ENCODE measurements around the gene STC2. TPM values are rescaled to one million over a fixed set of nuclear protein-coding genes. Genes with fewer than 3 reads are reported as not detected.
"Not testable (repeated sequence)": the region's sequence is repeated elsewhere in the genome, so short reads cannot be mapped to it uniquely, and the experiment has no call there.

STC2 gene
- total RNA-seq, 1 donor from 2014 or later, result 27.7 TPM

DNA sequence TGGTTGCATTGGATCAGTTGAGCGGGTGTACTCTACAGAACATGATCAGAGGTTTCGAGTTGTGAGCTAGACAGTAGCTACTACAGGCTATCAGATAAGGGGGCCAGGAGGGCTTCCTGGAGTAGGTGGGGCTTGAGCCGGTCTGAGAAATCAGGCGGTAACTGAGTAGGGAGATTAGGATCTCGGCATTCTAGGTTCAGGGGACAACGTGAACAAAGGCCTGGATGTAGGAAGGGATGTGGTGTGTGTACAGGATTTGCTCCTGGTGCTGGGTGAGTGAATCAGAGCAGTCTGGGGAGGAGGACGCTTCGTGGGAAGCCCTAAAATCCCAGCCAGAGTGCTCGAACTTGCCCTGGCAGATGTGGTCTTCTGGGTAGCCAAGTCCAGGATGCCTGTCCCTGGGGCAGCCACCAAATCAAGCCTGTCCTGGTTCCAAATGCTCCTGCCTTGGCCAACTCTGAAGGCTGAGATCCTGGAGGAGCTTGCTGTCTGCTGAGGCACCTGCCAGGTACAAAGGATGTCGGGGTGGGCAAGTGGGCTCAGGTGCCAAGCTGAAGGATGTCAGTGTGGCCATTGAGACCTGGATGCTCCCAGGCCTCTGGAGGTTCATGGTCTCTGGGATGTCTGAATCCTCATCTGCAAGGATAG lies 33.4 kb downstream of the STC2 start:
- peaks cover 29% of the 10 kb centered on the region for H3K27me3 Mint-ChIP-seq (ENCODE audit: insufficient read depth)
- peaks cover 1% of the 10 kb centered on the region for H3K36me3 Mint-ChIP-seq (ENCODE audit: low read depth)
- DNase-seq (ENCODE audit: low spot score), result no peak
- H3K27ac Mint-ChIP-seq, result no peak overlapping the region
- no peaks in the 10 kb centered on the region for H3K9me3 Mint-ChIP-seq
- no peak overlapping the region for H3K4me3 Mint-ChIP-seq
- intact Hi-C loops (cut with micrococcal nuclease), result loop anchor here (1.0 kb wide), 3 partner anchors 38 to 679 kb away; no protein-coding TSS in a partner anchor
- H3K4me1 Mint-ChIP-seq (ENCODE audit: low read depth), result peaks cover 15% of the 10 kb centered on the region

DNA sequence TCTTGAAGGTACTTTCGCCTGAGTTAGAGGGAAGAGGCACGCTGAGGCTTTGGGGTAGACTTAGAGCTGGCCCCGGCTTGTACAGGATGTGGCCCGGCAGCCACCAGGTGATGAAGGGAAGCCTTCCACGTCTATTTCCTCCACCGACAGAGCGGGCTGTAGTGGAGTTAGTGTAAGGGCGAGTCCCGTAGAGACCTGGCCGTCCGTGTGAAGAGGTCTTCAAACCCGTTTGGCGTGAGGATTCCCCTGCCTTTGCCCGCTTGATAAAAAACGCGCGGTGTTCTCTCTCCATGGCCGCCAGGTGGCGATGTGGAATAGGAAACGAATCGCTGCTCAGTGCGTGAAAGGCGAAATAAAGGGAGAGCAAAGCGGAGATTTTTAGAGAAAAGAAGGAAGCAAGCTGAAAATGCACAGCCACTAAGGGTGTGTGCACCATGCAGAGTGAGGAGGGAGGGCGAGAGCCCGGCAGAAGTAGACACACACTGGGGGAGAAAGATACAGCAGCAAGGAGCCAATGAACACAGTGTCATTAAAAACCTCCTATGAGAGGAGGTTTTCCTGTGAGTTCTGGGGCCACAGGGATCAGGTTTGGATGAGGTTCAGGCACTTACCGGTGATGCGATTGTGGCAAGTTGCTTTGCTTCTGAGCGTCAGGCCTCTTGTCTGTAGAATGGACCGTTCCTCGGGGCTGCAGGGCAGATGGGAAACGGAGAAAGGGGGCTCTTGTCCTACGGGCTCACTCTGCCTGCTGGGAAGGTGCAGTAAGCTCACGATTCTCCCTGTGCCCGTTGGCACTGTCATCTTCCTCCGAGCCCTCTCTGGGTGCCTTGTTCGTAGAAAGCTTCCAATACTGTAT lies 34.2 kb downstream of the STC2 start:
- Mint-ChIP-seq H3K4me3 (peak overlapping the region; percentile 46), H3K27ac (no peak overlapping the region), H3K27me3 (ENCODE audit: insufficient read depth) (peaks cover 34% of the 10 kb centered on the region), H3K36me3 (ENCODE audit: low read depth) (peaks cover 1% of the 10 kb centered on the region), H3K9me3 (no peaks in the 10 kb centered on the region), H3K4me1 (ENCODE audit: low read depth) (peaks cover 15% of the 10 kb centered on the region)
- peak; percentile 64 for DNase-seq (ENCODE audit: low spot score)
- intact Hi-C loops (cut with micrococcal nuclease), result loop anchor here (1.0 kb wide), 3 partner anchors 38 to 679 kb away; no protein-coding TSS in a partner anchor

DNA sequence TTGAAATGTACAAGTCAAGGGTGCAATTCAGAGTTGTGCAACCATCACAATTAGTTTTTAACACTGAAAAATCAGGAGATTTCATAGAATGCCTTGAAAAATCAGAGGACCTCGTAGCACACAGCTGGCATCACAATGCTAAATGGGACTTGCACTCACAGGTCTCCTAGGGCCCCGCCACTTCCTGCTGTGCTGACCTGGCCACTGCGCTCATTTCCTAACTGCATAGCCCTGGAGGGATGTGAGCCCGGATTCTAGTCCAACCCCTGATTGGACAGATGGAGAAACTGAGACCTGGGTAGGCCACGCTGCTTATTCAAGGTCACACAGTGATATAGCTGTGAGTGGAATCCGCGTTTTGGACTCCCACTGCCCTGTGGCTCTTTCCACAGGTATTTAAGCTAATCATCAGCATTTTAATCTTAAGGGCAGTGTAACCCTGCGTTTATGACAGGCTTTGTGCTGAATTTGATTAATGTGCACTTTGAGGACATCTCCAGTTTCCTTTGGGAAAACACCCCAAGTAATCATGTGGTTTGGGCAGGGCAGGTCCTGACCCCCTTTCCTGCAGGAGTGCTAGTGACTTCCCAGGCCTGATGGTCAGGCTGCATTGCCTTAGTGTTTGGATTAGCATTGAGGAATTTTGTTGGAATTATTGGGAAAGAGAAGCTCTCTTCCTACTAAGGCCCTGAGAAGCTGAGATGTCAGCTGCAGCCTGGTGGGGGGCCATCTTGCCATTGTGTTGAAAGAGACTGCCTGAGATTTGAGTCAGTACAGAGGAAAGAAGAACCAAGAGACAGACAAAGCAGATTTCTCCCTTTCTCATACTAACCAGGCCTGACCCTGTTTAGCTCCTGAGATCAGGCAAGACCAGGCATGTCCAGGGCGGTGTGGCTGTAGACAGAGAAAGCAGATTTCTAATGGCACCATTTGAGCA lies 36.2 kb downstream of the STC2 start:
- DNase-seq (ENCODE audit: low spot score), result no peak
- Mint-ChIP-seq H3K27ac (no peak overlapping the region), H3K9me3 (no peaks in the 10 kb centered on the region), H3K27me3 (ENCODE audit: insufficient read depth) (peaks cover 47% of the 10 kb centered on the region), H3K4me3 (no peak overlapping the region), H3K4me1 (ENCODE audit: low read depth) (peaks cover 15% of the 10 kb centered on the region), H3K36me3 (ENCODE audit: low read depth) (peaks cover 1% of the 10 kb centered on the region)
- intact Hi-C loops (cut with micrococcal nuclease), result no loop called here

DNA sequence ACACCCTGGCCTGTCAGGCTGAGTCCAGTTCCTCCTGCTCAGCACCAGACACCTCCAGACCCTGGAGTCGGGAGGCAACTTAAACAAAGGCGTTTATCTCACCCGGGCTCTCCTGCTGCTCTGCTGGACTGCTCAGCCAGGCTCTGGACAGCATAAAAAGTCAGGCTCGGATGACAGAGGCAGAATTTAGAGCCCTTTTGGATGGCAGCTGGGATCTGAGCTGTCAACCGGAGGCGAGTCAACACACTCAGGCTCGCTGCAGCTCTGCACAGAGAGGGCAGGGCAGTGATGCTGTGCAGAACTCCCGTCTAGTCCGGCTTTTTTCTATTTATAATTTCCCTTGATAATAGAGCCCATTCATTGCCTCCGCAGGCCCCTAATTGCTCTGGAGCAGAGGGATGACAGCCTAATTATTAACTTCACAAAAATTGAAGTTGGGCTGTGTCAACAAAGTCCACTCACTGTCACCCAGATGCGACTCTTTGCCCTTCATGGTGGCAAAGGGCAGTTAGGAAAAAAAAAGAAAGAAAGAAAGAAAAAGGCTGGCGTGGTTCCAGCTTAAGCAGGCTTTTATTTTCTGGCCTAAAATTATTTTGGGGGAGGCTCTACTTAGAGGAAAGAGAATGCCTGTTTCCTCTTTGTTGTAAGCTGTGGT lies 37.6 kb downstream of the STC2 start:
- peaks cover 15% of the 10 kb centered on the region for H3K4me1 Mint-ChIP-seq (ENCODE audit: low read depth)
- H3K27ac Mint-ChIP-seq, result no peak overlapping the region
- H3K36me3 Mint-ChIP-seq (ENCODE audit: low read depth), result peaks cover 1% of the 10 kb centered on the region
- no peak overlapping the region for H3K4me3 Mint-ChIP-seq
- H3K9me3 Mint-ChIP-seq, result no peaks in the 10 kb centered on the region
- DNase-seq (ENCODE audit: low spot score), result no peak
- intact Hi-C loops (cut with micrococcal nuclease), result no loop called here
- peaks cover 41% of the 10 kb centered on the region for H3K27me3 Mint-ChIP-seq (ENCODE audit: insufficient read depth)

DNA sequence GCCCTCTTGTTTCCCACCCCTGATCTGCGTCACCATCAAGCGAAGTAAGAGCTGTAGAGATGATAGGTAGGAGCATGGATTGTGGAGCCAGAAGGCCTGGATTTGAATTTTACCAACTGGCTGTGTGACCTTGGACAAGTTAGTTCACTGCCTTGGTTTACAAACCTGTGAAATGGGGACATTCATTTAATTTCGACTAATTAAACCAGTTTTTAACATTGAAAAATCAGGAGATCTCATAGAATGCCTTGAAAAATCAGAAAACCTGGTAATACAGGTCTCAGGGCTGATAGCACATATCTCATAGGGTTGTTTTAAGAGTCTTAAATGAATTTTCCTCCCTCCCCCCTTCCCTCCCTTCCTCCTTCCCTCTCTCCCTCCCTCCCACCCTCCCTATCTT lies 38.8 kb downstream of the STC2 start:
- H3K4me1 Mint-ChIP-seq (ENCODE audit: low read depth), result peaks cover 9% of the 10 kb centered on the region
- peaks cover 1% of the 10 kb centered on the region for H3K36me3 Mint-ChIP-seq (ENCODE audit: low read depth)
- no peak for DNase-seq (ENCODE audit: low spot score)
- H3K27ac Mint-ChIP-seq, result no peak overlapping the region
- peaks cover 39% of the 10 kb centered on the region for H3K27me3 Mint-ChIP-seq (ENCODE audit: insufficient read depth)
- peaks cover 4% of the 10 kb centered on the region for H3K9me3 Mint-ChIP-seq
- intact Hi-C loops (cut with micrococcal nuclease), result no loop called here
- H3K4me3 Mint-ChIP-seq, result no peak overlapping the region

DNA sequence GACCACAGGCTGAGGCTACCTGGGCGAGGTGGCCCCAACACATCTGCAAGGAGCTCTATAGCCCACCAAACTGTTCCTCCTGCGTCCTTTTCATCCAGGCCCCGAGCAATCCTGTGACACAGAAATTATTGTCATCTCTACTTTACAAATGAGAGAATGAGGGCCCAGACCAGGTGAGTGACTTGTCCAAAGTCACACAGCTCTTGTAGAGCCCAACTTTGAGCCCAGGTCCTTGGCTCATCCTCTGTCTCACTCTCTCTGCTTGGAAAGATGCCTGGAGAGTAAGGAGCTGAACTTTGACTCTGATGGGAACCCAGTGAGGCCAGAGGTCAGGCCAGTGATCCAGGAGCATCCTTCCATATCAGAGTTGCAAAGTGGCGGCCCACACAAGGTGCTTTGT lies 39.6 kb downstream of the STC2 start:
- Mint-ChIP-seq H3K27me3 (ENCODE audit: insufficient read depth) (peaks cover 43% of the 10 kb centered on the region), H3K4me1 (ENCODE audit: low read depth) (peaks cover 2% of the 10 kb centered on the region), H3K36me3 (ENCODE audit: low read depth) (no peaks in the 10 kb centered on the region), H3K4me3 (no peak overlapping the region), H3K9me3 (peaks cover 7% of the 10 kb centered on the region), H3K27ac (no peak overlapping the region)
- no peak for DNase-seq (ENCODE audit: low spot score)
- intact Hi-C loops (cut with micrococcal nuclease), result no loop called here

DNA sequence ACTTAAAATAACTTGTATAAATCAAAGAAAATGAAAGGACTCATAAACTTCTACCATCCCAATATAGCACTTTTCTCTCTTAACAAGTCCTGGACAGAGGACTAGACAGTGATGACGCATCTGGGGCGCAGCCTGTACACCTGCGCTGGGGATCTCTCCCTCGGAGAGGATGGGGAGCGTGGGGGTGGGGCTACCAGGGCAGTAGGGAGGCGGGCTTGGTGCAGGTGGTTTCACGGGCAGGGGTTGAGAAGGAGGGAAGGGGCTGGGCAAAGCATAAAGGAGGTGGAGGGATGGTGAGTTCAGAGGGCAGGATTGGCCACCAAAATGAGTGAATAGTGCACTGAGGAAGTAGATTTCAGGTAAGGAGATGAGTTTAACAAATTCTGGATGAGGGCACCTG lies 41.1 kb downstream of the STC2 start:
- Mint-ChIP-seq H3K9me3 (peaks cover 7% of the 10 kb centered on the region), H3K36me3 (ENCODE audit: low read depth) (no peaks in the 10 kb centered on the region), H3K27me3 (ENCODE audit: insufficient read depth) (peaks cover 56% of the 10 kb centered on the region), H3K4me1 (ENCODE audit: low read depth) (no peaks in the 10 kb centered on the region), H3K4me3 (no peak overlapping the region), H3K27ac (no peak overlapping the region)
- intact Hi-C loops (cut with micrococcal nuclease), result no loop called here
- no peak for DNase-seq (ENCODE audit: low spot score)

DNA sequence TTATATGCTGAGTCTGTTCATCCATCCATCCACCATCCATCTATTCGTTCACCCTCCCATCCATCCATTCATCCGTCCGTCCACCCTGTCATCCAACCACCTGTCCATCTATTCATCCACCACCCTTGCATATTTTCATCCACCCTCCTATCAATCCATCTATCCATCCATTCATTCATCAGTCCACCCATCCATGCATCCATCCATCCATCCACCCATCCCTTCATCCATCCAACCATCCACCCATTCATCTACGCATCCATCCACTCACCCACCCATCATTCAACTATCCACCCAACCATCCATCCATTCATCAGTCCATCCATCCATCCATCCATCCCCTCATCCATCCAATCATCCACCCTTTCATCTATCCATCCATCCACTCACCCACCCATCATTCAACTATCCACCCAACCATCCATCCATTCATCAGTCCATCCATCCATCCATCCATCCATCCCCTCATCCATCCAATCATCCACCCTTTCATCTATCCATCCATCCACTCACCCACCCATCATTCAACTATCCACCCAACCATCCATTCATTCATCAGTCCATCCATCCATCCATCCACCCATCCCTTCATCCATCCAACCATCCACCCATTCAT lies 43.8 kb downstream of the STC2 start:
- H3K4me3 Mint-ChIP-seq; intact Hi-C loops (cut with micrococcal nuclease); H3K27ac Mint-ChIP-seq; H3K4me1 Mint-ChIP-seq (ENCODE audit: low read depth); H3K9me3 Mint-ChIP-seq; H3K36me3 Mint-ChIP-seq (ENCODE audit: low read depth); DNase-seq (ENCODE audit: low spot score): not testable (repeated sequence)
- H3K27me3 Mint-ChIP-seq (ENCODE audit: insufficient read depth), result peaks cover 44% of the 10 kb centered on the region

DNA sequence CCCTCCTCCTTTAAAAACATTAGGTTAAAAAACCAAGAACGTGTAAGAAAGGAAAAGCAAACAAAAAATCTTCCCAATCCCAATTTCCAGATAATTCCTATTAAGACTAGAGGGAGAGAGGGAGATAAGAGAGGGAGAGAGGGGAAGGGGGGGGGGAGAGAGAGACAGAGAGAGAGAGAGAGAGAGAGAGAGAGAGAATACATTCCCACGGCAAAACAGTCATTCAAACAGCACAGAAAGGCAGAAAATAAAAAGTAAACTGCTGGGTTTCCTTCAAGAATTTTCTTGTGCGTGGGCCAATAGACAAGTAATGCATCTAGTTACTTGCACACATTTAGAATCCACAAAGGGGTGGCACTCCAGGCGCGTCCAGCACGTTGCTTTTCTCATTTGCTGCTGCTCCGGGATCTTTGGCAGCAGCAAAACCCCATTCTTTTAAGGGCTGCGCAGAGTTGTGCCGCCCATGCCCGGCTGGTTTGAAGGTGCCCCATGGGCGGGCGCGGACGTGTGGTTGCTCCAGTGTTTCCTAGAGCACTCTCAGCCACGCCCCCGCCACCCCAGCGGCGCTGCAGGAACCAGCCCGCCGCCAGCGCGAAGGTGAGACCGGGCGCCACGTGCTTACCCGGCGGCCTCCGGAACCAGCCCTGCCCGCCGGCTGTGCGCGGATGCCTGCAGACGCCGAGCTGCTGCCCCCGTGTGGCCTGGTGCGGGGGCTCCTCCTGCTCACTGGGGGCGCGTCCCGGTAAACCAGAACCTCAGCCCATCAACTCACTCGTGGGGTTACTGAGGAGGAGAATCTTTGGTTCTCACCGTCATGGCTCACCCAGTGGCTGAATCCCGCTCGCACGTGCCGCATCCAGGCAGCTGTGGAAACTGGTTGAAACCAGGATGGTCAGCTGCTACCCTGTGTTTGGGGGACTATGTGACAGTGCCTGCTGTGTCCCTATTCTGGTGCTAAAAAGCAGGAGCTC lies 44.6 kb downstream of the STC2 start:
- H3K27me3 Mint-ChIP-seq (ENCODE audit: insufficient read depth), result peaks cover 38% of the 10 kb centered on the region
- no peaks in the 10 kb centered on the region for H3K4me1 Mint-ChIP-seq (ENCODE audit: low read depth)
- H3K4me3 Mint-ChIP-seq, result no peak overlapping the region
- H3K36me3 Mint-ChIP-seq (ENCODE audit: low read depth), result no peaks in the 10 kb centered on the region
- H3K27ac Mint-ChIP-seq, result no peak overlapping the region
- peak; percentile 60 for DNase-seq (ENCODE audit: low spot score)
- peaks cover 7% of the 10 kb centered on the region for H3K9me3 Mint-ChIP-seq
- intact Hi-C loops (cut with micrococcal nuclease), result loop anchor here (2.0 kb wide), 3 partner anchors 139 to 305 kb away; partner anchors contain the start of genes BNIP1 and CREBRF

DNA sequence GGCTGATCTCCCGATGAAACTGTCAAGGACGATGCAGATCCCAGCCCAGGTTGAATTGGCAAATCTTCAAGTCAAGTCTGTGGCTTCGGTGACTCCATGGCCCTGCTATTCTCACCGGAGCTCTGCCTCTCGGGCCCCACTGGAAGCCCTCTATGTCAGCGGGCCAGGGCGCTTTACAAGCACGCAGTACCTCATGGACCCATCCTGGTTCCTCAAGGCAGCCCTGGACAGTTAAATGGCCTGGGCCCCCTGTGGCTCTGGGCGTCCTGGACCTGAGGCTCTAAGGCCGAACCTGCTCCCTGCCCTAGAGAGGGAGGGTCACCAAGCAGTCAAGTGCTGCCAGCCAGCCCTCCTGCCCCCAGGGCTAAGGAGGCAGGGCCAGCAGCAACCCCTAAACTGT lies 45.3 kb downstream of the STC2 start:
- no peaks in the 10 kb centered on the region for H3K4me1 Mint-ChIP-seq (ENCODE audit: low read depth)
- H3K36me3 Mint-ChIP-seq (ENCODE audit: low read depth), result no peaks in the 10 kb centered on the region
- intact Hi-C loops (cut with micrococcal nuclease), result loop anchor here (2.0 kb wide), 3 partner anchors 138 to 304 kb away; partner anchors contain the start of genes BNIP1 and CREBRF
- H3K27me3 Mint-ChIP-seq (ENCODE audit: insufficient read depth), result peaks cover 33% of the 10 kb centered on the region
- peaks cover 7% of the 10 kb centered on the region for H3K9me3 Mint-ChIP-seq
- H3K4me3 Mint-ChIP-seq, result no peak overlapping the region
- no peak overlapping the region for H3K27ac Mint-ChIP-seq
- no peak for DNase-seq (ENCODE audit: low spot score)

DNA sequence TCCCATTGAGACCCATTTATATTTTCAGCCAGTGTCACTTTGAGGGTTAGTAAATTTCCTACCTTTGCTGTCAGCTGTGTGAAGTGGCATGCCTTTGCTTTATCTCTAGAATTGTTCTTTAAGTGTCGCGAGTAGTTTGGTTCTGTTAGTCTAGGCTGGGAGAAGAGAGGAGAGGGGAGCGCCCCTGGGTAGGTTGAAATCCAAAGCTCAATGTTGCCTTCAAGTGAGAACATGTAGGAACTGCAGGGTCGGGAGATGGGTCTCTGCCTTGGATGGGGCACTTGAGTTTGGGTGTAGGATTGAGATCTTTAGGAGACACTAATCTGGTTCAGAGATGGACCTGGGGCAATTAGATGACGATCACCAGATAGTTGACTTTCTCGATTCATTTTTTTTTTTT lies 46.3 kb downstream of the STC2 start:
- peaks cover 7% of the 10 kb centered on the region for H3K9me3 Mint-ChIP-seq
- no peak for DNase-seq (ENCODE audit: low spot score)
- H3K27ac Mint-ChIP-seq, result peak overlapping the region; percentile 13
- no peak overlapping the region for H3K4me3 Mint-ChIP-seq
- H3K36me3 Mint-ChIP-seq (ENCODE audit: low read depth), result no peaks in the 10 kb centered on the region
- peaks cover 29% of the 10 kb centered on the region for H3K27me3 Mint-ChIP-seq (ENCODE audit: insufficient read depth)
- H3K4me1 Mint-ChIP-seq (ENCODE audit: low read depth), result no peaks in the 10 kb centered on the region
- intact Hi-C loops (cut with micrococcal nuclease), result loop anchor here (2.0 kb wide), 3 partner anchors 137 to 303 kb away; partner anchors contain the start of genes BNIP1 and CREBRF

Measured in activated T-helper 1 cell treated with anti-CD3 and anti-CD28 coated beads, Interleukin-12 subunit alpha, Interleukin-12 subunit beta, Interleukin-2, Interleukin-4 antibody, amounts not matched to agents 30 ng/mL and 10 ng/mL and 1 ng/mL, durations not matched to agents 14 hours and 24 hours and 36 hours (primary cell).